K562 (cell line): Measurements from ENCODE around the gene LONRF2. TPM values are rescaled to one million over a fixed set of nuclear protein-coding genes. Genes with fewer than 3 reads are reported as not detected.

Experiments
- KDM4B ChIP-seq, 2 experiments: fragments of 450-650 bp in 1 of 2; sonication (generic) in 1 of 2; IDR thresholded peaks; 2 replicates each; pipeline ENCODE4 v1.6.1; 2016 to 2017; ENCODE audit warnings: borderline replicate concordance in 2 of 2, antibody characterized with exemption in 1 of 2, low read depth in 1 of 2, mild to moderate bottlenecking in 1 of 2
- SMARCE1 ChIP-seq: fragments of 450-650 bp; IDR thresholded peaks from 2 replicates; pipeline ENCODE4 v1.7.1; 2016; ENCODE audit warnings: mild to moderate bottlenecking
- polyA plus RNA-seq, 8 experiments: library from polyadenylated mRNA; depleted of rRNA in 4 of 8; stranded (reverse) in 5 of 8; unstranded in 3 of 8; fragments of >200 nt; fragmentation: Nextera tagmentation in 2 of 8; fragmentation: Illumina TruSeq in 1 of 8; extraction: Ambion mirVana in 2 of 8; extraction: Trizol in 1 of 8; gene quantifications; 2 replicates each; pipeline versions ENCODE4 v1.2.1 to v1.2.3, GENCODE V29; 2011 to 2014; ENCODE audit warnings: inconsistent platforms in 1 of 8, missing spikeins in 1 of 8
- total RNA-seq, 7 experiments: library from RNA; depleted of rRNA in 6 of 7; stranded (reverse); fragments of >200 nt in 6 of 7; fragmentation: Illumina TruSeq in 2 of 7; extraction: Trizol in 2 of 7; gene quantifications; 2 replicates each; pipeline versions ENCODE4 v1.2.1 to v1.2.3, GENCODE V29; 2011 to 2021; ENCODE audit warnings: low replicate concordance in 1 of 7
- TF ChIP-seq, protein P1 (sequence below), 2 experiments: fragments of 450-650 bp in 1 of 2; sonication (generic) in 1 of 2; formaldehyde crosslinking in 1 of 2; IDR thresholded peaks; 2 replicates each; pipeline versions ENCODE4 v1.7.1 to v1.9.0; 2016 to 2022; ENCODE audit warnings: inconsistent platforms in 1 of 2, mild to moderate bottlenecking in 1 of 2, missing genetic modification reagents in 1 of 2

The LONRF2 gene
- total and polyA plus RNA-seq, 9 of the 15 experiments (the other 6 are each of a cell fraction or from before 2014, with no cell fraction given) = 0.35 to 5.0 (median 2.7) TPM

DNA sequence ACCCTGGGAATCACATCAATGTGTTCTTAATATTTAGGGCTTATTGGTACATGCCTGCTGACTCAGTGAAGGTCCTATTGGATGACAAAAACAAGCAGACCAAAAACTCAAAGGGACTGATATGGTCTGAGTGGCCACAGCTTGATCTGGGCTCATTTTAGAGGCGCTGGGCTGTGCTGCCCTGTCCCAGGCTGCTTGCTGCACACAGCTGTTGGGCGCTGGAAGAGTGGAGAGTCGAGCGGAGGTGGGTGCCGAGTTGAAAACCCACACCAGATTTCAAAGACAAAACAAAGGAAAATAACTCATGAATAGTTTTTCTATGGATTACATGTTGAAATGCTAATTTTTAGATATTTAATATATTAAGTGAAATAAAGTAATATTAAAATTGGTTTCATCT lies 68.5 kb downstream of the LONRF2 start (continued):
- TF ChIP-seq, protein P1, sequence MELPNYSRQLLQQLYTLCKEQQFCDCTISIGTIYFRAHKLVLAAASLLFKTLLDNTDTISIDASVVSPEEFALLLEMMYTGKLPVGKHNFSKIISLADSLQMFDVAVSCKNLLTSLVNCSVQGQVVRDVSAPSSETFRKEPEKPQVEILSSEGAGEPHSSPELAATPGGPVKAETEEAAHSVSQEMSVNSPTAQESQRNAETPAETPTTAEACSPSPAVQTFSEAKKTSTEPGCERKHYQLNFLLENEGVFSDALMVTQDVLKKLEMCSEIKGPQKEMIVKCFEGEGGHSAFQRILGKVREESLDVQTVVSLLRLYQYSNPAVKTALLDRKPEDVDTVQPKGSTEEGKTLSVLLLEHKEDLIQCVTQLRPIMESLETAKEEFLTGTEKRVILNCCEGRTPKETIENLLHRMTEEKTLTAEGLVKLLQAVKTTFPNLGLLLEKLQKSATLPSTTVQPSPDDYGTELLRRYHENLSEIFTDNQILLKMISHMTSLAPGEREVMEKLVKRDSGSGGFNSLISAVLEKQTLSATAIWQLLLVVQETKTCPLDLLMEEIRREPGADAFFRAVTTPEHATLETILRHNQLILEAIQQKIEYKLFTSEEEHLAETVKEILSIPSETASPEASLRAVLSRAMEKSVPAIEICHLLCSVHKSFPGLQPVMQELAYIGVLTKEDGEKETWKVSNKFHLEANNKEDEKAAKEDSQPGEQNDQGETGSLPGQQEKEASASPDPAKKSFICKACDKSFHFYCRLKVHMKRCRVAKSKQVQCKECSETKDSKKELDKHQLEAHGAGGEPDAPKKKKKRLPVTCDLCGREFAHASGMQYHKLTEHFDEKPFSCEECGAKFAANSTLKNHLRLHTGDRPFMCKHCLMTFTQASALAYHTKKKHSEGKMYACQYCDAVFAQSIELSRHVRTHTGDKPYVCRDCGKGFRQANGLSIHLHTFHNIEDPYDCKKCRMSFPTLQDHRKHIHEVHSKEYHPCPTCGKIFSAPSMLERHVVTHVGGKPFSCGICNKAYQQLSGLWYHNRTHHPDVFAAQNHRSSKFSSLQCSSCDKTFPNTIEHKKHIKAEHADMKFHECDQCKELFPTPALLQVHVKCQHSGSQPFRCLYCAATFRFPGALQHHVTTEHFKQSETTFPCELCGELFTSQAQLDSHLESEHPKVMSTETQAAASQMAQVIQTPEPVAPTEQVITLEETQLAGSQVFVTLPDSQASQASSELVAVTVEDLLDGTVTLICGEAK (IDR thresholded peaks at IDR 0.05) = no peak
- TF ChIP-seq, protein P1 (CRISPR knock-in tag; IDR thresholded peaks at IDR 0.05) = no peak
- TF ChIP-seq KDM4B (IDR thresholded peaks at IDR 0.05; ENCODE audit: borderline replicate concordance in 2 of 2, low read depth in 1 of 2) (no peak), SMARCE1 (no peak)
